Hair follicle dermal papilla cell (primary cell): ENCODE measurements around the gene TNFSF15. TPM values are rescaled to one million over a fixed set of nuclear protein-coding genes. Genes with fewer than 3 reads are reported as not detected.

ENCODE experiments used
- total RNA-seq: library from RNA; depleted of rRNA; stranded (reverse); fragments of >200 nt; gene quantifications from 2 replicates; pipeline ENCODE4 v1.2.3, GENCODE V29; 2012

Gene TNFSF15
- total RNA-seq, result 0.24 and 0.32 TPM in 2 replicates

DNA sequence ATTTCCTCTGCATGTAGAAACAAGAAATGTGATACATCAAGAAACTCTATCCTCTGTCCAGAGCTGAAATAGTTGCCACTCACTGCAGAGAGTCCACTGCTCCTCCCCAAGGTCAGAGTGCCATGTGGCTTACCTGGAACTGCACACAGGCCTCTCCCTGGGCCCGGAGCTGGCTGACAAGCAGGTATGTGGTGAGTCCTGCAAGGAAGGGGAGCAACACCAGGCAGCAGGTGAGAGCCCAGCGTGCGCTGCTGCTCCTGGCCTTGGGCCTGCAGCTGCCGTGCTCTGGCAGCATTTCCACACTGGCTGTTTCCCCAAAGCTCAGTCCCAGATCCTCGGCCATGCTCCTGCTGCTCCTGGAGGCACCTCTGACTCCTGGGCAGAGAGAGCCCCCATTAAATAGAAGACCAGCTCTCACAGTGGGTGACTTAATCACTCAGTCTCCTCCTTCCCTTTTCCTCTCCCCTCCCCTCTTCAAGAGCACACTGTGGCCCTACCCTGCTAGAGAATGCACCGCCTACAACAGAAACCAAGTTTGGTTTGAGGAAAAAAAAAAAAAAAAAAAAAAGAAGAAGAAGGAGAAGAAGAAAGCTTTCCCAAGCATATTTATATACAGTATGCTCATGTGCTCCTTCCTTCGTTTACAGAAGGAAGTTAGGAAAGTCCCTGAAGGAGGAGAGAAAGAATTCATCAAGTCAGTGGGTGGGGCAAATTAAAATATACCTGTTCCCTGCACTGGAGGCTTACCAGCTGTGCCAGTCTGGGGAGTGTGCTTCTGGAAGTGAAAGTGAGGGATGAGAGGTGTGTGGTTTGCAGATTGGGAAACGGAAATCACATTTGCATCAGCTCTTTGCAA, at the start of gene TNFSF15:
Gene TNFSF15, minus strand, starts transcription at position 370 of the 856 bp plus-strand sequence. Its CDS starts 27 bp downstream, at position 343.

Other genes with a start within 250 kb of the TNFSF15 start
- 77.9 and 90.0 TPM in 2 replicates for gene ATP6V1G1, start 218.3 kb downstream of the TNFSF15 start, total RNA-seq
- 11.9 and 14.0 TPM in 2 replicates for gene TMEM268, start 194.7 kb downstream of the TNFSF15 start, total RNA-seq
- not detected in 2 replicates for gene TEX53, start 148.2 kb downstream of the TNFSF15 start, total RNA-seq
- gene TEX48, start 123.8 kb downstream of the TNFSF15 start, total RNA-seq, result not detected in 2 replicates
- gene TNFSF8, start 124.6 kb upstream of the TNFSF15 start, total RNA-seq, result not detected in 2 replicates